NCI-H2107 treated with DMSO at 0.1 percent for 48 hours (cell line): ENCODE data around the gene MAFF.
A peak's percentile ranks its signal among the peaks of the same experiment; 100 is the strongest.
"Not testable (repeated sequence)": the region's sequence is repeated elsewhere in the genome, so short reads cannot be mapped to it uniquely, and the experiment has no call there.

Experiments
- DNase-seq: peaks from one replicate; lab custom pipeline; 2025; ENCODE audit not compliant: unreplicated experiment; lab: John Stamatoyannopoulos, UW

MAFF gene

DNA sequence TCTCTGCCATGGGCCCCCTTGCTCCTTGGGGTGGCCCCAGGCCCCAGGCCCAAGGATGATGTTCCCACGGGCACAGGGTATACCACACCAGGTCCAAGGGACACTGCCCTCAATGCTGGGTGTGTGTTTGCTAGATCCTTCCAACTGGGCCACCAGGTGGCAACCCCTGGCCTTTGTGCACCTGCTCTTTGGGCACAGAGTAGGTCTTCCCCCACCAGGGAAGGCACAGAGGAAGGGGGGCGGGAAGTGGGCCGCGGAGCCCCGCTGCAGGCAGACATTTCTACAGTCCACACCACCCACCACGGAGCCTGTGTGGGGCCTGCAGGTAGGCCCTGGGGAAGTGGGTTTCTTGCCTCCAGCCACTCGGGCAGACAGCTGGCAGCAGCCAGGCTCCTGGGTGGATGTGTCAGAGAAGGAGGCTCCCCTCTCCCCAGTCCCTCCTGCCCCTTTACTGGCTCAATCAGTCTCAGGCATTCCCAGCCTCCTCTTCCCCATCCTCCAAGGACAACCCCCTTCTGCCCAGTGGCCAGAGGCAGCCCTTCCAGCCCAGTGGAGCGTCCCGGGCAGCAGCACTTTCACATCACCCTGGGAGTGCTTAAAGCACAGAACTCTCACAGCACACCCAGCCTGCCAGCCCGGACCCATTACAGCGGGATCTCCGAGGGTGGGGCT is 21.6 kb downstream of the MAFF start:
- no peak for DNase-seq

DNA sequence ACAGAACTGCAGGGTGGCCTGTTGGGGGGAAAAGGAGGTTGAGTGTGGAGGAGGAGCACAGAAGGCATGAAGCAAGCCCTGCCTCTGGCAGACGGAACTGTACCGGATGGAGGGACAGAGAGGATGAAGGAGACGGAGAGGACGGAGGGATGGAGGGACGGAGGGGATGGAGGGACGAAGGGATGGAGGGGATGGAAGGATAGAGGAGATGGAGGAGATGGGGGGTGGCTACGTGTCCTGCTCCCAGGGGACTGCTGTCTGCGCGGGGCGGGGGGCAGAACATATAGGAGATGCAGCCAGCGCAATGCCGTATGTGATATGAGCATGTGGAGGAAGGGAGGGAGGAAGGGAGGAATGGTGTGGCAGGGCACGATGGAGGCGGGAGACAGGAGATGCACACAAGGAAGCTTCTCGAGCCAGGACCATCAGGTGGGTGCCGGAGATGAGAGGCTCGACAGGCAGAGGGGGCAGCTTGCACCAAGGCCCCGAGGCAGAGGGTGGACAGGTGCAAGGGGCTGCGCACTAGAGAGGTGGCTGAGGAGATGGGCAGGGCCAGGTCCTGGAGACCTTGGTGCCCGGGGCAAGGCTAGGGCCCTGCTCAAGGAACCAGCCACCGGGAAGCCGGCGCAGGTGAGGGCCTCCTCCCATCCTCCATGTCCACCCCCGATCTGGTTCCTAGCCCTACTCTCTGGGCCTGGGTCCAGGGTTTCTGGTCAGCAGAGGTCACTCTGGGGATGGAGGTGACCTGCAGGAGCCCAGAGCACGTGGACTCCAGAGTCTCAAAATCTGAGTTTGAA is 25.3 kb downstream of the MAFF start:
- no peak for DNase-seq

DNA sequence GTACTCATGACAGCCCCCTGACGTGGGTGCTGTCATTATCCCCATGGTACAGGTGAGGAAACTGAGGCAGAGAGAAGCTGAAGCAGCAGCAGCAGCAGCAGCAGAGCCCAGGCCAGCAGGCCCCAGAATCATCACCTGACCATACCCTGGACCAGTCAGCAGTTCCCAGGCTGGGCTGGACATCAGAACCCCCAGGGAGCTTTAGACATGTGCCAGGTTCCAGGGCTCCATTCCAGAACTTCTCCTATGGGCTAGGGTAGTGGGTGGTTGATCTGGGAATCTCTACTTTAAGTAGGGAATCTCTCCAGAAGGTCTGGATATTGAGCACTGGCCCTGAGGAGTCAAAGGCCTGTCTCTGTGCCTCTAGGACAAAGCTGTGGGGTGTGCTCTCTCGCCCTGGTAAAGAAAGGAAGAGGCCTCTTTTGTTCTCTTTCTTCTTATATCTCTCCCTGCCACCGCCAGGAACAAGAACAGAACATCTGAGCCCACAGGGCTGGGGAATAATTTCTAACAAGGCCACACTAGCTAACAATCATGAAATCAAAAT is 26.6 kb downstream of the MAFF start:
- no peak for DNase-seq

DNA sequence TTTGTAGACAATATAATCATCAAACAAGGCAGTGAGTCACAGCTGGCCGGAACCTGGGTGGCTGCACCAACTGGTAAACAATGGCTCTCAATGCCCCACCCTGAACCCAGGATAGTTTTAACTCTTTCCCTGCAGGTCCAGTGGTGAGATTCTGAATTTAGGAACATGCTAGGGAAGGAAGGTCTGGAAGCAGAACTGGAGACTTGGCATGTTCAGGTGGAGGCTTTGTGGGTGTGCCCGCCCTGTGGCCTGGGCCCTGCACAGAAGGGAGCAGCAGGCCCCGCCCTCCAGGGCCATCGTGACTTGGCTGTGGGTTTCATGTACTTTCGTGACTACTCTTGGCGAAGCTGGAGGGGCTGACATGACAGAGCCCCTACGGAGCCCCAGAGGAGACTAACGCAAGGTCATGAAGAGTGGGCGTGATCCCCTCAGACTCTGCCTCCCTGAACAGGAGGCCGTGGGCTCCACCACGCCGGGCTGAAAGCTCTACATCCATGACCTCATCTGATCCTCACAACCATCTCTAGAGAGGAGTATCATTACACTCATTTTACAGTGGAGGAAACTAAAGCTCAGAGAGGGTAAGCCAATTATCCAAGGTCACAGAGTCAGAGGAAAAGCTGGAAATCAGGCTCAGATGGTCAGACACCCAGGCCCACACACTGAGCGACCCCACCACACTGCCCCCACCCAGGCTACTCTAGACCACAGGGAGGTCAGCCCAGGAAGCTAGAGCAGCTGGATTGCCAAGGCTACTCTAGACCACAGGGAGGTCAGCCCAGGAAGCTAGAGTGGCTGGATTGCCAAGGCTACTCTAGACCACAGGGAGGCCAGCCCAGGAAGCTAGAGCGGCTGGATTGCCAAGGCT is 27.3 kb downstream of the MAFF start:
- DNase-seq, result no peak

DNA sequence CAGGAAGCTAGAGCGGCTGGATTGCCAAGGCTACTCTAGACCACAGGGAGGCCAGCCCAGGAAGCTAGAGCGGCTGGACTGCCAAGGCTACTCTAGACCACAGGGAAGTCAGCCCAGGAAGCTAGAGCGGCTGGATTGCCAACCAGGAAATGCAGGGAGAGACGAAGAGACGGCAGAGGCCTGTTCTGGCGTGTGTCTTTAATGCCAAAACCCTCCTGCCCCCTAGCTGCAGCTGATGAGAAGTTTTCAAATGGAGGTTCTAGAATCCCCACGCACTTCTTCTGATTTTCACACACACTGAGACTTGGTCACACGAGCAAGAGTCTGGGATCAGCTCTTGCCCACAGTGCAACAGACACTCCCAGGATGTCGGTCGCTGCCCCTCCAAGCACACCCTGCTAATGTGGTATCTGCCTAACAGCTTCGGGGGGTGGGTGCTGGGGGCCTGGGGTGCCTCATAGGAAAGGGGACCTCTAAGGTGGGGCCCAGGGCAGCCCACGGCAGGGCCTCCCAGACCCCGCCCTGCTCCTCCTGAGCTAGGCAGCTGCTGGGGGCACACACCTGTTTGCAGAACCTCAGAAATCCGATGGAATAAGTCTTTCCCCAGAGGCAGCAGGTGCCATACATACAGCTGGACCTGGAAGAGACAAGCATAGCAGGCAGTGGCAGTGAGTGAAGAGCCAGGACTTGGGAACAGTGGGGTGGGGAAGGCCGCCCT is 28.5 kb downstream of the MAFF start:
- peak; percentile 29 for DNase-seq

DNA sequence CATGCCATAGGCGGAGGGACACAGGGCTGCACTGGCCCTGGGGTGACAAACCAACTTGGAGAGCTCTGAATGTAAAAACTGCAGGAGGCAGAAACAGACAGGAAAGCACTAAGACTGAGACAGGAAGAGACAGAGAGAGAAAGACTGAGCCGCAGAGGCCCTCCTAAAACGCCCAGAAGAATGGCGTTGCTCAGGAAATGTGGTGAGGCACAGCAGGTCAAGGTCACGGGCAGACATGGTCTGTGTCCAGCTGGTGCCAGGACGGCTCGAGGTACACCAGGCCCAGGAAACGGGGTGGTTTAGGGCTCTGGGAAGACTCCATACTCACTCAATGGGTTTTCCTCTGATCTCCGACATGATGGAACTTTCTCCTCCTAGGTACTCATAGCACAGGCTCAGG is 29.1 kb downstream of the MAFF start:
- no peak for DNase-seq

DNA sequence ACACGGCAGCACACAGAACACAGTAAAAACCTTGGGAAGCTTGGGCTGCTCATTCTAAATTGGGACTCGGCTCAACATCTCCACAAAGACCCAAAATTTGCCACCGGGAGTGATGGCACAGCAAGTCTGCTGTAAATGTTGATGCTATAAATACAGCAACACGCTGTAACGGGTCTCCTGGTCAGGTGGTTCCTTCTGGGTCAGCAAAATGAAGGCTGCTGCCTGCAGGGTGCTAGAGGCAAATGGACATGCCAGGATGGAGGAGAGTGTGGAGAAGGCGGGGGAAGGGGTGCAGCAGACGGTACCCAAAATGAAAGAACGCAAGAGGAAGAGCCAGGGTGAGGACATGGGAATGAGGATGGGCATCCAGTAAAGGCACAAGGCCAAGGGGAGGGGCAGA is 30.4 kb downstream of the MAFF start:
- no peak for DNase-seq

DNA sequence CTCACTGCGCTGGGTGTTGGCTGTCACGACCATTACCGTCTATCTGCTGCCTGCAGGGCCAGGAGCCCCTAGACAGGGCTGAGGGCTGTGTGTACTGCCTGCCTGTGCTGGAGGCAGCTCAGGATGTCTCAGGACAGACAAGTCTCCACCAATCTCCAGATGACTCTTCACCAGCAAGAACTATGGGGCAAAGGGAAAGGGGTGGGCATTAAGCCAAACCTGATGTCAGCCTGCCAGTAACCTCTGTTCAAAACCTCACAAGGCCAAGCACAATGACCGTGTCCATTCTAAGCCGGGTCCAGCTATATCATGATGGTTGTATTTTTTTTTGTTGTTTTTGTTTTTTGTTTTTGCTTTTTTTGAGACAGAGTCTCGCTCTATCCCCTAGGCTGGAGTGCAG is 31.6 kb downstream of the MAFF start:
- DNase-seq, result no peak

DNA sequence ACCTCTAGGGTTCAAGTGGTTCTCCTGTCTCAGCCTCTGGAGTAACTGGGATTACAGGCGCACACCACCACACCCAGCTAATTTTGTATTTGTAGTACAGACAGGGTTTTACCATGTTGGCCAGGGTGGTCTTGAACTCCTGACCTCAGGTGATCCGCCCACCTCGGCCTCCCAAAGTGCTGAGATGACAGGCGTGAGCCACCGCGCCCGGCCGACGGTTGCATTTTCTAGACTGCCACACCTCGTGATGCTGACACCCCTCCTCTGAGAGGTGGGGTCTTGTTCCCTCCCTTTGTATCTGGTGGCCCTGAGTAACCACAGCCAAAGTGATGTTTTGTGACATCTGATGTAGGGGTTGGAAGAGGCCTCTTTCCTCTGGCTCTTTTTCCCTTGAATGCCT is 32.1 kb downstream of the MAFF start:
- not testable (repeated sequence) for DNase-seq

DNA sequence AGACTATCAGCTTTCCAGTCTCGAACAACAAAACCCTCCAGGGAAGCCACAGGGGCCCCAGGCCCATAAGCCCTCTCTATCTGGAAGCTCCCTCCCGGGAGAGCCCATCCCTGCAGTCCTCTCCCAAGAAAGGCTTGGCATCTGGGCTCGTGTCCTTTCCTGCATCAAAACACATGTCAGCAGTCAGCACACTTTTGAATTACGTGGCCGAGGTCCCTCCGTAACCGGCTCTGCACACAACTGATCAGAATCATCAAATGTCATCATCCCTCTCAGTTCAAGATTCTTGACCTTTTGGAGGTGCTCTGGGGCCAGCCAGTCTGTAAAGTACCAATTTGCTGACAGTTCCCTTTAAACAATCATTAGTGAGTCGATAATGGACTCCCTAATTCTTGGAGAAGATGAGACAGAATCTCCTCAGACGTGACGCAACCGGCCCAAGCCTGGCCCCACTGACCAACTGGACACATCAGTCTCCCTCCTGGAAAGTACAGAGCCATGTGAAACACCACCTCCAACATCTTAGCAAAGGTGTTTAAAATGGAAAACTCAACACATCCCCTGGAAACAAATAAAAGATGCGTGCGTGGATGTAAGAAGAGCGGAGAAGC is 33.6 kb downstream of the MAFF start:
- no peak for DNase-seq

DNA sequence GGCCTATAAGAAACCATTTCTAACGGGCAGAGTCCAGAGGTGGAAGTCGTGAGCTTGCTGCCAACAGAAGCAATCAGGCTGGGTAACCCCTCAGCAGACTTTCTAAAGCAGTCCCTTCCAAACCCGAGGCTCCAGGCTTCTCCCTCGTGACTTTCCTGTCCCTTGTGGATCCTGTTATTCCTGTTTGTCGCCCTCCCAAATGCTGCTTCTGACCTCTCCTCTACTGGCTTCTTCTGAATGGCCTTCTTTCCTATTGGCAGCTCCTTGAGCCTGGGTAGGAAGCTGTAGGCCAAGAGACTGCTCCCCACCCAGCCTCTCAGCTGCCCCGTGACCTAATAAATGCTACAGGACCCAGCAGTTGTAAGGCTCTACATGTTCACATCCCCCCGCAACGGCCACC is 35.0 kb downstream of the MAFF start:
- DNase-seq, result no peak

DNA sequence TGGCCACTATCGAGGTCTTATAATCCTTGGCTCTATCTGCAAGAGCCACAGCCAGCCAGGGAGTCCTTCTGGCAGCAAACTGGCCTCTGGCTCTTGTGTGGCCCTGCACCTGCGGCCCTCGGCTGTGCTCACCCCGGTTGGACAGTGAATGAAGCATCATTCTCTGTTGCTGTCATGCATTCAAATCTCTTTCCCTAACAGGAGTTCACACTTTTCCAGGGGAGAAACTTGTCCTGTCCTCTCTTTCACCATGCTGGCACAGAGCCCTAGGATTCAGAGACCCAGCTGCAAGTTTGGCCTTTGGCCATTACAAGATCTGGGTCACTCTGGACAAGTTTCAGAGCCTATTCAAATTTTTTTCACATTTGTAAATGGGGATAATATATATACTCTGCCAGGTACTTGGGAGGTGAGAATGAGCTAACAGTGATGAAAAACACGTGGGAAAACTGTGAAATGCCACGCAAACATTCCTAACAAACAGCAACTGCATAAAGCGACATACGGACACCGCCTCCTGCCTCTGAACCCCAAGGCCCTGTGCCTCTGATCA is 36.8 kb downstream of the MAFF start:
- DNase-seq, result no peak

DNA sequence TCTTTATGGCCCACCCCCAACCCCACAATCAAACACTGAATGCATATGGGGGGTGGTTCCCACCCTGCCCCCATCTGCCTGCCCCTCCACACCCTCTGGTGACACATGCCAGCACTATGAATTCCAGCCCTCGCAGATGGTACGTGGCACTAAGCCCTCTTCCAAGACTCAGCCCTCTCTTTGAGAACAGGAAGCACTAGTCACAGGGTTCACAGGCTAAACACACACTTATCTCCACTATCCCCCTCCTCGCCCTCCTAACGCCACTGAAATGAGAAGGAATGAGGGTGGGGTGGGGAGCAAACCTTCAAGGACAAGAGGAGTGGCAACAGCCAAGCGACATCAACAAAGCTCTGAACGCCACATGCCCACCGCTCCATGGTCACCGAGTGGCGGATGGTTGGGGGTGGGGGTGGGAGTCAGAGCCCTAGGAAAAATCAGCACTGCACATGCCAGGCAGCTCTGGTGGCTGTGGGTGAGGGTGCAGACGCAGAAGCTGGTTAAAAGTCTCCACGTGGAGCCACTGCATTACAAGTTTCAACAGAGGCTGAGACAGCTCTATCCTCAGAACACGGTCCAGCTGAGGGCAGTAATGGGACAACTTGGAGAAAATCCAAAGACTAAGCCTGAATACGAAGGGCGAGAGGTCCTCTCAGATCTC is 37.4 kb downstream of the MAFF start:
- no peak for DNase-seq

DNA sequence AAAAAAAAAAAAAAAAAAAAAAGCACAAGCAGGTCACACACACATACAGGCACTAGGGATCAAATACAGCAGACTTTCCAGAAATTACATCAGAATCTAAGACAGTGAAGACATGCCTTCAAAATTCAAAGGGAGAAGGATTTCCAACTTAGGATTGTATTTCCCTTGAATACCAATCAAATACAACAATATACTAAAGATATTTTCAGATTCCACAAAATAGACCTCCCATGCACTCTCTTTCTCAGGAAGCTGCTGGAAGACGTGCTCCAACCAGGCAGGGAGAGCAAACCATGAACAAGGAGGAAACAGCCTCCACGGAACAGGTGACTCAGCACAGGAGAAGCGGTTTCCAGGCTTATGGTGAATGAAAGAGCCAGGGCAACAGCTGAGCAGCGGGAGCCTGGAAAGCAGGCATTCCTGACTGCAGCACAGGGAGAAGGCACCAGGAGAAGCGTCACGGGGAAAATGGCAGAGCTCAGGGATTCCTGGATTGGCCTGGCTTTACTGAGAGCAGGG is 39.0 kb downstream of the MAFF start:
- peak; percentile 63 for DNase-seq

DNA sequence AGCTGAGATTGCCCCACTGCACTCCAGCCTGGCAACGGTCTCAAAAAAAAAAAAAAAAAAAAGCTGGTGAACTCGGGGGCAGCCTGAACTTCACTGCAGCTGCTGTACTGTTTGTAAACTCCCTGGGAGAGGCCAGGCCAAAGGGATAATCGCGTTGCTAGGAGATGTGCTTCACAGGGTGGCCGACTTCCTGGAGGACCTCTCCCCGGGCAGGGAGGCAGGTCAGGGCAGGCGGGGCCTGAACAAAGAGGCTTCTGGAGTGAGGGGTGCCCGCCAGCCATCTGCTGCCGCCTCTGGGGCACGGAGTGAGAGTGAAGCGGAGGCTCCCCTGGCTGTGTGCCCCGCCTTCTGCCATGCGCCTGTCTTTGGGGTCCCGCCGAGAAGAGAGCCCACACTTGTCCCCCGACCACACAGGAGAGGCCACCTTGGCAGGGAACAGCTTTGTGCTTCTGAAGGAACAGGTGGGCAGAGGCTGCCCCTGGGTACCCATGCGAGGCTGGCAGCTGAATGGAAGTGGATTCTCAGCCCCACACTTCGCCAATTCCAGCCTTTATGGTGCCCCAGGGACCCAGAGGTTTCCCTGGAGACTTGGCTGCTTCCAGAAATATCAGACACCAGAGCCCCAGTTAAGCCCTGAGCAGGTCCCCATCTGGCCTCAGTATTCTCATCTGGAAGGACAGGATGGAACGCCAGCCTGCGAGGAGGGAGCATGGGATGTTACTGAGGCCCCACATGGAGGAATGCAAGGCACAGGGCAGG is 41.4 kb downstream of the MAFF start:
- DNase-seq, result peak; percentile 72

DNA sequence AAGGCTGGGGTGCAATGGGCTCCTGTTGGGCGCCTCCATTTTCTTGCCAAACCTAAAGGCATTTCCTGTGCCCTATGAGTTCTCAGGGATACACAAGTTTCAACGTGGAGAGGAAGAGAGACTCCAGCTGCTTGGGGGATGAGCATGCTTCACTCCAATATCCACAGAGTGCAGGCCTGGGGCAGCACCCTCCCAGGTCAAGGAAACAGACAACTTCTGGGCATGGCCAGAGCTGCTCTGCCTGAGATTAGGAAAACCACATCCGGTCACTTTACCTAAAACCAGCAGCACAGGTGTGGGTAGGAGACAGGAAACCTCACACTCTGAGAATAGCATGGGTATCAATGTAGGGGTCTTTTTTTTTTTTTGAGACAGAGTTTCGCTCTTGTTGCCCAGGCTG is 42.3 kb downstream of the MAFF start:
- no peak for DNase-seq

DNA sequence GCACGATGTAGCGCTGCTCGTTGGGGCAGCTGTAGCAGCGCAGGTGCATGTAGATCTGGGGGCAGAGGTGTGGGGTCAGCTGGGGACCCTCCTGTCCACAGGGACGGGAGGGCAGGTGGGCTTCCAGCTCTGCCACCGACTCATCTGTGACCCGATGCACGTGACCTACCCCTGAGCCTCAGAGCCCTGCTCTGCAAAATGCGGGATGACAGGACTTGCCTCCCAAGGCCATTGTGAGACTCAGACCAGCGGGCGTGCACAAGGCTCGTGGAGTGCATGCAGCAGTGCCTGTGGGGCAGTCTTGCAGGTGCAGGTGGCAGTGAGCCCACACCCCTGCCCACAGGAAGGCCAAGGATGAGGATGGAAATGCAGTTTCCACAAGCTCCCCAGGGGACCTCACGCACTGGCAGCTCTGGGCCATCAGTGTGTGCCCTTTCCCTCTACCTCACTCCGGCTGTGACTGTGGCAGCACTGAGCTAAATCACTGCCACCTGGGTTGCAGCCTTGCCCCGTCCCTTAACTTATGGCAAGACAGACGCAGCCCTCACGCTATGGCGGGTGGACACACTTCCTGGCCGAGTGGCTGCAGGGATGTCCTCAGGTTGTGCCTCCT is 44.4 kb downstream of the MAFF start:
- DNase-seq, result no peak

DNA sequence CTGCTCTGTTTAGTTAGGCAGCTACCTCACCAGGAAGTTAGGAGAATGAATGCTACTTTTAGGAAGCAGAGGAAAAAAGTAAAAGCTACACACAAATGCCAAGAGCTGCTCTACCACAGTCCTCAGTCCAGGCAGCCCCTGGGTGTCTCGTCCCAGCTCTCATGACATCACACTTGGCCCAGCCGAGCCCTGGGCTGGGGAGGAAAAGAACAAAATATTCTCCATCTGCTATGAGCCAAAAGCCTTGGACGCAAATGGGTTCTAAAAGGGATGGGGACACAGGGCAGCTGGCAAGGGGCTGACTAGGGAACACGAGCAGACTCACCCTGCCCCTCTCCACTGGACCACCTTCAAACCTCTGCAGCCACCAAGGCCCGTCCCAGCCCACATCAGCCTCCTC is 44.9 kb downstream of the MAFF start:
- no peak for DNase-seq
